Raji (cell line): ENCODE data around the gene BORCS6.

Source experiments
- POLR2A ChIP-seq: IDR thresholded peaks from 2 replicates; pipeline ENCODE4 v1.6.1; 2011; ENCODE audit warnings: low read depth, low read length, control low read depth; ENCODE audit not compliant: insufficient read depth

BORCS6 gene

DNA sequence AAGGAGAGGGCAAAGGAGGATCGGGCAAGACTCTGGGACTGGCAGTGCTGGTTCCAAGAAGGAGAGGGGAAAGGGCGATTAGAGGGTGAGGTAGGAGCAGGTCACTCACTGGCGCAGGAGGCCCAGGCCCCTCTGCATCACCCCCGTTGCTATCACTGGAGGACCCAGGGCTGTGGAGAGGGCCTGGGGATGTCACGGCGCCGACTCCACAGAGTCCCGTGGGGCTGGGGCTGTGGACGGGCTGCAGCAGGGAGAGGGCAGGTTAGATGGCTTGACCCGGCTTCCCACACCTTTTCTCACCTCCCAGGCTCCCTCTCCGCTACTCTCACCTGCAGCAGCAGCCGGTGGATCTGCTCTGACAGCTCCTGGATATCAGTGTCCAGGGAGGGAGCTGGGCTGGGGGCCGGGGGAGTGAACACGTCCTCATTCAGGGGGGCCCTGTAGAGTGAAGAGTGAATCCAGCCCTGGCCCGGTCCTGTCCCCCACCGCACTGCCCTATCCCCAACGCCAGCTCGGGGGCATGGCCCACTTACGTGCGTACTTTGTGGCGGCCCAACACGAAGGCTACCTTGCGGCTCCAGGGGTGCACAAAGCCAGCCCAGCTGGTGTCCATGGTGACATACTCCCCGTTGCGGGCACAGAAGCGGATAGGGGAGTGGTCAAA lies 42.7 kb downstream of the BORCS6 start:
- no peak for TF ChIP-seq POLR2A

DNA sequence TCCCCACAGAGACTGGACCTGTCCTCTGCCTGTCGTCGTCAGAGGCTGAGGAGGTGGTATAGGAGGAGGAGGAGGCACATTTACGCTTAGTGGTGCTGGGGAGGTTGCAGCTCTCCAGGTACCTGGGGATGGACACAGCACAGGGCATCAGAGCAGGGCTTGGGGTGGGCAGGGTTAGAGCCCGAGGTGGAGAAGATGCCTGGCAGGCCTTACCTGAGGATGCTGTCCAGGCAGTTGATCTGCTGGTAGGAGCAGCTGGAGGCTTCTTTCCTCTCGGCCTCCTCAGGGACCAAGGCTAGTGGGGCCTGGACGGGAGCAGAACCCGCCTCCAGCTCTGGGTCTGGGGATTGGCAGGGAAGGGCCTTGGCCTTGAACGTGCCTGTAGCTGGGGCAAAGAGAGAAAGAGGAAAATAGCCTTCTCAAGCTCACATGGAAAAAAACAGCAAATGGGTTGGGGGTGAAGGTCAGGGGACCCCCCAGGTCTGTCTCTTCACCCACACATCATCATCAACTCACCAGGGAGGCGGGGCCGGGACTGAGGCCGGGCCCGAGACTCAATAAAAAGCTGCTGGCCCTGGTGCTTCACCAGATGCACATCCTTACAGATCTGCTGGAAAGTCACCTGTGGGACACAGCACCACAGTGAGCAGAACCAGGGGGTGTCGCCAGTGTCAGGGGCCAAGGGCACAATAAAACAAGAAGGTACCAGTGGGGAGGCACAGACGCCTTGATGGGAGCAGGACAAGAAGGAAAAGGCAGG lies 43.4 kb downstream of the BORCS6 start:
- TF ChIP-seq POLR2A: no peak

GRCh38 chr17:8145811-8146210 lies 44.2 kb downstream of the BORCS6 start:
- no peak for TF ChIP-seq POLR2A

GRCh38 chr17:8144401-8145231 lies 45.4 kb downstream of the BORCS6 start:
- no peak for TF ChIP-seq POLR2A

- TF ChIP-seq POLR2A: no peak
Observed at GRCh38 chr17:8143581-8144400, 46.2 kb downstream of the BORCS6 start.

DNA sequence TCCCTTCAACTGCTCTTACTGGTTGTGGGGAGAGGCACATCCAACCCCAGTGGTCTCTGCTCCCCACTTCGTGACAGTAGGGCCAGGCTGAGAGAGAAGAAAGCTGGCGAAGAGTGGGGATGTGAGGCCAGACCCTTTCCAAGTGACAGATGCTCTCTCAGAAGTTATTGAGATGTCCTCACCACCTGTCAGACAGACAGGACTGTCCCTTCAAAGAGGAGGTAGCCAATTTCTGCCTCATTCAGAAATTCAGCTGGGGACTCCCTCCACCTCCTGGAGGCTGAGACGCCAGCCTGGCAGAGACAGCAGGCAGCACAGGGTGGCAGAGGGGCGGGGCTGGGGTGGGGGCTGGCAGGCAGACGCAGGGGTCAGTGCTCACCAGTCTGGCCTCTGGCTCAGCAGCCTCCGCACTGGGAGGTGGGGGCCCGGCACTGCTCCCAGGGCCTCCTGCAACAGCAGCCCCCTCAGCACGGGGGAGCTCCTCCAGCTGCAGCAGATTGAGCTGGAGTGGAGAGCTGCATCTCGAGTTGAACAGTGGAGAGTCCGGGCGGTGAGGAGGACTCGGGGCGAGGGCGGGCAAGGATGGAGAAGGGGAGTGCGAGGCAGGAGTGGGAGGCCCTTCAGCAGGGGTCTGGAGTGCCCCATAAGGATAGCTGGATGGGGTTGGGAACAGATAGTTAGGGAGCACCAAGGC lies 46.9 kb downstream of the BORCS6 start:
- no peak for TF ChIP-seq POLR2A

DNA sequence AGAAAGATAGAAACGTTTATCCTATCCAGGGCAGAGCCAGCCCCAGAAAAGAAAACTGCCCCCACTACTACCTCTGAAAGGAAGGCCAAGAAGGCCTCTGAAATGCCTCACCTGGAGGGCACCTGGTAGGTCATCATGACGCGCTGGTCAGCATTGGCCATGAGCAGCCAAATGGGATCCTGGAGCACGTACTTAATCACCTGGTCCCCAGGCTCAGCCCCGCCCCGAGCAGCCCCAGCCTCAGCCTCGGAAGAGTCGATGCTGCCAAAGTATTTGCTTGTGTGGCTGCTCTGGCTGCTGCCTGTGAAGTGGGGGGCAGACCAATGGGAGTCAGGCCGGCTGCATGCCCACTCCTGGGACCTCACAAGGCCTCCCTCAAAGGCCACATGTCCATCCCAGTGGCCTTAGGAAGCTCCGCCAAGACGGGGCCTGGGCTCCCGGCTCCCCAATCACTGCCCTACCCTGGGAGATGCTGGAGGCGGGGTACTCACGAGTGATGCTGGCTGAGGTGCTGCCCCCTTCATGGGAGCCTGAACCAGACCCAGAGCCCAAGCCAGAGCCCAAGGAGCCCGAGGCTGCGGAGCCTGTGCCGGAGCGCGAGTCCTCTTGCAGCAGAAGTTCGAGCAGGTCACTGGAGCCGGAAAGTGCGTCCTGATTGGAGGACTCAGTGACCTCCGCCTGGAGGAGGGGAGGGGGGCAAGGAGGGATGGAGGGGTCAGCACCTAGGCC lies 47.7 kb downstream of the BORCS6 start:
- TF ChIP-seq POLR2A: no peak

DNA sequence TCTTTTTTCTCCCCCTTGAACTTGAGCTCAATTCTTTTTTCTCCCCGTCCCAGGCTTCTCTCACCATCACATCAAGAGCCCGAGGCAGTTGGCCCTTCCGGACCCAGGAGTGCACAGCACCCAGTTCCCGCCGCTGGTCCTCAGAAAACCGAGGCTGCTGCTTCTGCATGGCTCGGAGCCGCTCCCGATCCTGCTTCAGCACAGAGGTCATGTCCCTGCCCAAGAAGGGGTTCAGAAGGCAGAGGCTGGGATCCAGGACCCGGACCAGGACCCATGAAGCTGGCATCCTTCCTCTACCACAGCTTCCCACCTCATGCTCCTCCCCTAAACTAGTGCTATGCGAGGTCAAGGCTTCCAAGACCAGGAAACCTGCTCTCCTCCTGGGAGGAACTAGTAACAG lies 48.2 kb downstream of the BORCS6 start:
- no peak for TF ChIP-seq POLR2A

- TF ChIP-seq POLR2A: no peak
Observed at GRCh38 chr17:8141045-8141444, 48.9 kb downstream of the BORCS6 start.

DNA sequence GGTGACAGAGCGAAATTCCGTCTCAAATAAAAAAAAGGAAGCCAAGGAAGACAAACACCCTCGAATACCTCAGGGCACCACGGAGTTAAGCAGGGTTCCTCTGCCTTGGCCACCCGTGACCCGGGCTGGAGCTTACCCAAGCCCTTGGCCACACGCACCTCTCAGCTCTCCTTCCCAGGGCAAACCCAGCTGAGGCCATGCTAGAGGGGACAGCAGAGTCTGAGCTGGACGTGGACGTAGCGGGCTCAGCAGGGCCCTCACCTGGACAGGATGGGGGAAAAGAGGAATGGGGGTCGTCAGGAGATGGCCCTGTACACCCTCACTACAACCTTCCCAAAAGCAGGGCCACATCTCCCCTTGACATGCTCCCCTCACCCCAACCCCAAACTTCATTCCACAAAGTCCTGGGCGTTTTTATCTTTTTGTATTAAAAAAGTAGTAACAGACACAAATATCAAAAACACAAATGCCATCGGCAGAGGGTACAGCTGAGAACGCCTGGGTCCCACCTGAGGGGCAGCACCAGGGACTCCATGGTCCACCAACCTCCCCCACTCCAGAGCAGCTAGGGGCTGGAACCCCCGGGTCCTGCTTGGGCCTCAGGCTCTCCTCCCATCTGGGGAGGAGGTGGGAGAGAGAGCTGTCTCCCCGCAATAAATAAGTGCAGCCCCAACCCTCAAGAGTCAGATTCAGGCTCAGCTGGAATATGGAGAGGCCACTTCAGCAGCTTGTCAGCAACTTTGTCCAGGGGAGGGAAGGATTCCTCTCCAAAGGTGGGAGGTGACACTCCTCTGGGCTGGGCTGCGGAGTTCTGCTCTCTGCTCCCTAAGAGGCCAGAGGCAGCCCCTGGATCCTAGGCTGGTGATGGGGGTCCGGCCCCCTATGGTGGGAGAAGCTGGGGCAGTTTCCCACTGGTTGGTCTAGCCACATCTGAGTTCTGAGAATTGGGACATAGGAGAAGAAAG lies 49.6 kb downstream of the BORCS6 start:
- TF ChIP-seq POLR2A: no peak

DNA sequence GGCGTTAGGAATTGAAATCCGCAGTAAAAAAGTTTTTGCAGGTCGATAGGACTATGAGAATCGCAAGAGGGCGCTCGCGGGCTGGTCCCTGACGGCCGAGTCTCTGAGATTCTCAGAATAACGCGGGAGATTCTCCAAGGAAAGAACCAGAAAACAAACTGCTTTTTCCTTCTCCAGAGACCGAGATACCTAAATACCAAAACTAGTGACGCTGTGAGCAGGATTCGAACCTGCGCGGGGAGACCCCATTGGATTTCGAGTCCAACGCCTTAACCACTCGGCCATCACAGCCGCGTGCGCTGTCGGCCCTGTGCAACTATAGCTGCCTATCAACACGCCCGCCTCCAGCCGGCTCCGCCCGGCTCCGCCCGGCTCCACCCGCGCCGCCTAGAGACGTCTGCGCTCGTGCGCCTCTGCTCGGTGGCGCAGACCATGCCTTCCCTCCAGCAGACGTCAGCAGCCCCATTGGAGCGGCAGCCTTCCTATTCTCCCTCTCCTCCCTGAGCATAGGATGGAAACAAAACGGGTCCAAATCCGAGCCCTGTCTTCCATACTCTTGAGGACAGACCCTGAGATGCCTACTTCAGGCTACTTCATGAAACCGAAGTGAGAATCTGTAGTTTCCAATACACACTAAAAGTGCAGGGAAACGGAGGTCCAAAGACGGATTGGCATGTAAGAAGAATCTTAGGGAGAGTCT lies 51.2 kb downstream of the BORCS6 start:
- peak; percentile 52; the same call in 1 of the 2 replicates for TF ChIP-seq POLR2A

GRCh38 chr17:8138374-8138671 lies 51.7 kb downstream of the BORCS6 start:
- no peak for TF ChIP-seq POLR2A
